Liver (tissue), 9 donors: ENCODE results near the gene CCDC77. TPM values are rescaled to one million over a fixed set of nuclear protein-coding genes. Genes with fewer than 3 reads are reported as not detected.

Experiments used
- DNase-seq: peaks from one replicate; pipeline ENCODE4 v3.0.0-alpha.2; 2017; ENCODE audit warnings: low spot score
- H3K27ac ChIP-seq, 2 donors: one replicate each; pipeline ENCODE4 v1.7.0; 2013; ENCODE audit warnings: inconsistent platforms in 2 of 2, low read length in 2 of 2, control low read depth in 1 of 2, low read depth in 1 of 2, mild to moderate bottlenecking in 1 of 2
- H3K27me3 ChIP-seq, 4 donors: one replicate each; pipeline versions ENCODE4 v1.6.1 to v1.7.0; 2013; ENCODE audit warnings: low read length in 3 of 4, inconsistent platforms in 1 of 4, mild to moderate bottlenecking in 1 of 4, moderate library complexity in 1 of 4; ENCODE audit not compliant: control insufficient read depth in 4 of 4, insufficient read depth in 4 of 4
- H3K36me3 ChIP-seq, 4 donors: one replicate each; pipeline versions ENCODE4 v1.6.1 to v1.7.0; 2013; ENCODE audit warnings: low read length in 3 of 4, mild to moderate bottlenecking in 3 of 4, low read depth in 1 of 4, moderate library complexity in 1 of 4; ENCODE audit not compliant: control insufficient read depth in 4 of 4, insufficient read depth in 3 of 4
- H3K4me1 ChIP-seq, 4 donors: one replicate each; pipeline versions ENCODE4 v1.6.1 to v1.7.0; 2013; ENCODE audit warnings: low read length in 3 of 4, mild to moderate bottlenecking in 3 of 4, moderate library complexity in 1 of 4; ENCODE audit not compliant: control insufficient read depth in 4 of 4, insufficient read depth in 4 of 4
- H3K4me3 ChIP-seq, 3 donors: one replicate each; pipeline versions ENCODE4 v1.6.1 to v1.7.0; 2013; ENCODE audit warnings: low read length in 3 of 3, control low read depth in 1 of 3, low read depth in 1 of 3, mild to moderate bottlenecking in 1 of 3
- H3K9ac ChIP-seq, 2 donors: one replicate each; pipeline ENCODE4 v1.7.0; 2013; ENCODE audit warnings: low read length in 2 of 2, mild to moderate bottlenecking in 2 of 2, moderate library complexity in 2 of 2, control low read depth in 1 of 2, low read depth in 1 of 2
- H3K9me3 ChIP-seq, 4 donors: one replicate each; pipeline versions ENCODE4 v1.6.1 to v1.7.0; 2013; ENCODE audit warnings: low read length in 3 of 4; ENCODE audit not compliant: control insufficient read depth in 4 of 4
- ATF3 ChIP-seq: IDR thresholded peaks from 2 replicates; pipeline ENCODE4 v1.6.1; 2016; ENCODE audit warnings: antibody characterized with exemption
- CTCF ChIP-seq: fragments of 150-350 bp; IDR thresholded peaks from 2 replicates; pipeline ENCODE4 v1.5.1; 2017; ENCODE audit warnings: improper control_type of control experiment, low read depth, low read length; ENCODE audit not compliant: missing input control
- EGR1 ChIP-seq, 2 donors: IDR thresholded peaks; 2 replicates each; pipeline ENCODE4 v1.6.1; 2016 to 2018; ENCODE audit warnings: antibody characterized with exemption in 2 of 2, low read depth in 2 of 2
- FOXA1 ChIP-seq: IDR thresholded peaks from 2 replicates; pipeline ENCODE4 v1.6.1; 2016; ENCODE audit warnings: antibody characterized with exemption
- FOXA2 ChIP-seq: IDR thresholded peaks from 2 replicates; pipeline ENCODE4 v1.6.1; 2016; ENCODE audit warnings: antibody characterized with exemption
- HNF4G ChIP-seq: IDR thresholded peaks from 2 replicates; pipeline ENCODE4 v1.6.1; 2016; ENCODE audit warnings: antibody characterized with exemption
- MAX ChIP-seq: IDR thresholded peaks from 2 replicates; pipeline ENCODE4 v1.6.1; 2016; ENCODE audit warnings: antibody characterized with exemption
- NR2F2 ChIP-seq: IDR thresholded peaks from 2 replicates; pipeline ENCODE4 v1.6.1; 2016; ENCODE audit warnings: antibody characterized with exemption
- RAD21 ChIP-seq, 2 donors: IDR thresholded peaks; 2 replicates each; pipeline ENCODE4 v1.6.1; 2016; ENCODE audit warnings: antibody characterized with exemption in 2 of 2, mild to moderate bottlenecking in 2 of 2
- REST ChIP-seq: IDR thresholded peaks from 2 replicates; pipeline ENCODE4 v1.6.1; 2016; ENCODE audit warnings: antibody characterized with exemption, mild to moderate bottlenecking
- RXRA ChIP-seq, 2 donors: IDR thresholded peaks; 2 replicates each; pipeline ENCODE4 v1.6.1; 2017 to 2018; ENCODE audit warnings: antibody characterized with exemption in 2 of 2, mild to moderate bottlenecking in 1 of 2
- SP1 ChIP-seq: IDR thresholded peaks from 2 replicates; pipeline ENCODE4 v1.6.1; 2018; ENCODE audit warnings: antibody characterized with exemption, mild to moderate bottlenecking
- TAF1 ChIP-seq: conservative IDR thresholded peaks from 2 replicates; pipeline ENCODE4 v1.6.1; 2016; ENCODE audit warnings: antibody characterized with exemption, mild to moderate bottlenecking
- YY1 ChIP-seq: IDR thresholded peaks from 2 replicates; pipeline ENCODE4 v1.6.1; 2016; ENCODE audit warnings: antibody characterized with exemption, mild to moderate bottlenecking
- ZBTB33 ChIP-seq: IDR thresholded peaks from 2 replicates; pipeline ENCODE4 v1.6.1; 2016; ENCODE audit warnings: antibody characterized with exemption
- WGBS: extraction: QIAGEN DNeasy Blood & Tissue Kit; methylation state at CpG from one replicate; pipeline ENCODE4 v1.1.7; 2013; 5-methylcytosine and 5-hydroxymethylcytosine counted together
- polyA plus RNA-seq, 2 donors: library from polyadenylated mRNA; stranded (reverse) in 1 of 2; unstranded in 1 of 2; fragments of 200-250 nt in 1 of 2; fragments of >200 nt in 1 of 2; fragmentation: Nextera tagmentation in 1 of 2; extraction: Ambion mirVana in 1 of 2; gene quantifications; one replicate each; pipeline versions ENCODE4 v1.2.1 to v1.2.3, GENCODE V29; 2013 to 2015
- total RNA-seq, 2 donors: library from RNA; depleted of rRNA; stranded (reverse); fragments of >200 nt; gene quantifications; one replicate each; pipeline ENCODE4 v1.2.3, GENCODE V29; 2014
- donor health status: healthy.
- donor health status: healthy.
- donor health status: healthy.
- donor health status: healthy.
- donor health status: healthy.

Gene CCDC77
- total and polyA plus RNA-seq, 4 donors, result 1.2 to 4.2 (median 2.7) TPM

- H3K4me3 ChIP-seq, result no peak overlapping the region
- no peak overlapping the region for H3K27ac ChIP-seq
- no peak for DNase-seq
- H3K9ac ChIP-seq, result no peak overlapping the region
- 85% methylated on average over 5 of the region's 5 CpGs for WGBS
- no peaks in the 10 kb centered on the region for H3K9me3 ChIP-seq
- no peaks in the 10 kb centered on the region for H3K4me1 ChIP-seq
- TF ChIP-seq TAF1, result no peak
- TF ChIP-seq ZBTB33, result no peak
- TF ChIP-seq FOXA2, result no peak
- TF ChIP-seq ATF3, result no peak
- no peak for TF ChIP-seq EGR1 (IDR thresholded peaks at IDR 0.05; ENCODE audit: low read depth in 2 of 2)
- no peak for TF ChIP-seq RXRA (IDR thresholded peaks at IDR 0.05)
- TF ChIP-seq CTCF, result no peak
- no peak for TF ChIP-seq RAD21 (IDR thresholded peaks at IDR 0.05)
- H3K36me3 ChIP-seq, result no peaks in the 10 kb centered on the region
- H3K27me3 ChIP-seq, result no peaks in the 10 kb centered on the region
These were observed 65.3 kb downstream of the CCDC77 start for GRCh38 chr12:466762-467161.

GRCh38 chr12:467591-467990 is 66.1 kb downstream of the CCDC77 start:
- H3K27me3 ChIP-seq, result no peaks in the 10 kb centered on the region
- H3K4me1 ChIP-seq, result no peaks in the 10 kb centered on the region
- WGBS, result 82% methylated on average over 6 of the region's 6 CpGs
- TF ChIP-seq SP1 (no peak), MAX (no peak), FOXA2 (no peak), TAF1 (no peak), NR2F2 (no peak), RAD21 (IDR thresholded peaks at IDR 0.05) (no peak), HNF4G (no peak), RXRA (IDR thresholded peaks at IDR 0.05) (no peak), REST (no peak), ZBTB33 (no peak), YY1 (no peak), FOXA1 (no peak)
- H3K9ac ChIP-seq, result no peak overlapping the region
- DNase-seq, result no peak
- no peak overlapping the region for H3K27ac ChIP-seq
- no peaks in the 10 kb centered on the region for H3K36me3 ChIP-seq
- H3K9me3 ChIP-seq, result no peaks in the 10 kb centered on the region
- no peak overlapping the region for H3K4me3 ChIP-seq
